GM13976 (cell line): Measurements from ENCODE around the gene FAAP100.

Source experiments
- DNase-seq: peaks from one replicate; pipeline ENCODE4 v3.0.0; 2012; ENCODE audit warnings: low spot score
- CTCF ChIP-seq: IDR thresholded peaks from 2 replicates; pipeline ENCODE4 v1.5.1; 2012; ENCODE audit warnings: borderline replicate concordance, mild to moderate bottlenecking; ENCODE audit not compliant: insufficient read depth; ENCODE audit errors: extremely low read depth, missing control alignments, control extremely low read depth
- in situ Hi-C: fragments of 300-500 bp; cut with MboI; formaldehyde crosslinking; loops from one replicate; pipeline ENCODE4 v1.12.0; 2022; ENCODE audit warnings: low sequenced_read_pairs, mixed read lengths, inconsistent platforms; ENCODE audit not compliant: unreplicated experiment

FAAP100 gene

GRCh38 chr17:81492706-81493105 lies 59.4 kb downstream of the FAAP100 start:
- DNase-seq = no peak
- no peak for TF ChIP-seq CTCF
- in situ Hi-C loops = no loop called here

- in situ Hi-C loops = no loop called here
- no peak for DNase-seq
- no peak for TF ChIP-seq CTCF
Measured at GRCh38 chr17:81492202-81492601, 60.0 kb downstream of the FAAP100 start.

- in situ Hi-C loops = no loop called here
- no peak for DNase-seq
- TF ChIP-seq CTCF = no peak
Measured at GRCh38 chr17:81491761-81492160, 60.4 kb downstream of the FAAP100 start.

- in situ Hi-C loops = no loop called here
- no peak for TF ChIP-seq CTCF
- no peak for DNase-seq
Measured at GRCh38 chr17:81491181-81491581, 61.0 kb downstream of the FAAP100 start.

GRCh38 chr17:81489998-81490992 lies 61.9 kb downstream of the FAAP100 start:
- TF ChIP-seq CTCF = no peak
- DNase-seq = no peak
- in situ Hi-C loops = loop anchor here (10.0 kb wide), 1 partner anchor 235 kb away; no protein-coding TSS in a partner anchor
